ENCODE results near the gene SHROOM2. TPM values are rescaled to one million over a fixed set of nuclear protein-coding genes. Genes with fewer than 3 reads are reported as not detected.

Gene SHROOM2
- total RNA-seq, 1 experiment from 2014 or later, result 14.2 TPM

DNA sequence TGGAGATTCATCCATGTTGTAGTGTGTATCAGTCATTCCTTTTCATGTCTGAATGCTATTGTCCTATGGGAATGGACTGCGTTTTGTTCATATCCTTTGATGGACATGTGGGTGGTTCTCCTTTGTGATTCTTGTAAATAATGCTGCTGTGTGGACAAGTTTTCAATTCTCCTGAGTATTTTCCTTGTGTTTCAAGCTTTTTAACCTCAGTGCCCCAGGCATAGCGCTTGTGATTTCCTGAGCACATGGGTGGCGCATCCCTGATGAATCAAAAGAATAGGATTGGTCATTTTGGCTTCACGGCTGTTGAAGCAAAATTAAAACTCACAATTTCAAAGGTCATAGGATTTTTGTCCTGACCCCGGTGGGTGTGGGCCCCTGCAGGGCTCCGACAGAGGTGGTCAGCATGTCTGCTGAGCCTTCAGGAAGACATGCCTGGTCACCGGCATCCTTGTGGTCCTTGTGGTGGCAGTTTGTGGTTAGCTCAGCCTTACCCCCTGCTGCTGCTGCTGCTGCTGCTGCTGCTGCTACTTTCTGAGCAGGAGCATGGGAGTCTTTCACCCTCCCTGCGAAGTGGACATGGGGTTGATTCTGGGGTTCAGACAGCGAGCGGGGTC is 30.0 kb downstream of the SHROOM2 start:
- Histone ChIP-seq H3K27me3 (replicated peaks; ENCODE audit: control insufficient read depth, insufficient read depth, low read length) (no peaks in the 10 kb centered on the region), H3K4me1 (no peaks in the 10 kb centered on the region), H3K36me3 (ENCODE audit: control insufficient read depth, insufficient read depth, low read length) (no peaks in the 10 kb centered on the region), H3K9me3 (no peaks in the 10 kb centered on the region), H3K4me3 (ENCODE audit: low read depth, low read length) (no peak overlapping the region)
- no peaks in the 10 kb centered on the region for H3K27me3 Mint-ChIP-seq (ENCODE audit: insufficient read depth, unreplicated experiment)
- BruUV-seq (replicated peaks), result no TSS peak
- H3K4me3 Mint-ChIP-seq (ENCODE audit: unreplicated experiment), result no peak overlapping the region
- H3K27ac Mint-ChIP-seq (ENCODE audit: unreplicated experiment), result no peak overlapping the region
- TF ChIP-seq, protein P1, sequence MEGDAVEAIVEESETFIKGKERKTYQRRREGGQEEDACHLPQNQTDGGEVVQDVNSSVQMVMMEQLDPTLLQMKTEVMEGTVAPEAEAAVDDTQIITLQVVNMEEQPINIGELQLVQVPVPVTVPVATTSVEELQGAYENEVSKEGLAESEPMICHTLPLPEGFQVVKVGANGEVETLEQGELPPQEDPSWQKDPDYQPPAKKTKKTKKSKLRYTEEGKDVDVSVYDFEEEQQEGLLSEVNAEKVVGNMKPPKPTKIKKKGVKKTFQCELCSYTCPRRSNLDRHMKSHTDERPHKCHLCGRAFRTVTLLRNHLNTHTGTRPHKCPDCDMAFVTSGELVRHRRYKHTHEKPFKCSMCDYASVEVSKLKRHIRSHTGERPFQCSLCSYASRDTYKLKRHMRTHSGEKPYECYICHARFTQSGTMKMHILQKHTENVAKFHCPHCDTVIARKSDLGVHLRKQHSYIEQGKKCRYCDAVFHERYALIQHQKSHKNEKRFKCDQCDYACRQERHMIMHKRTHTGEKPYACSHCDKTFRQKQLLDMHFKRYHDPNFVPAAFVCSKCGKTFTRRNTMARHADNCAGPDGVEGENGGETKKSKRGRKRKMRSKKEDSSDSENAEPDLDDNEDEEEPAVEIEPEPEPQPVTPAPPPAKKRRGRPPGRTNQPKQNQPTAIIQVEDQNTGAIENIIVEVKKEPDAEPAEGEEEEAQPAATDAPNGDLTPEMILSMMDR (IDR thresholded peaks at IDR 0.05; ENCODE audit: insufficient read depth in 1 of 2, low read depth in 1 of 2, low read length in 1 of 2, severe bottlenecking in 1 of 2, unreplicated experiment in 1 of 2), result no peak
- DNase-seq, result no peak
- peaks cover 13% of the 10 kb centered on the region for H3K36me3 Mint-ChIP-seq (ENCODE audit: insufficient read depth, unreplicated experiment)
- ChIA-PET CTCF (no interaction called here), POLR2A (no interaction called here)
- no peaks in the 10 kb centered on the region for H3K4me1 Mint-ChIP-seq (ENCODE audit: low read depth, unreplicated experiment)
- intact Hi-C loops (cut with micrococcal nuclease; ENCODE audit: unreplicated experiment), result no loop called here
- no peaks in the 10 kb centered on the region for H3K9me3 Mint-ChIP-seq (ENCODE audit: unreplicated experiment)

DNA sequence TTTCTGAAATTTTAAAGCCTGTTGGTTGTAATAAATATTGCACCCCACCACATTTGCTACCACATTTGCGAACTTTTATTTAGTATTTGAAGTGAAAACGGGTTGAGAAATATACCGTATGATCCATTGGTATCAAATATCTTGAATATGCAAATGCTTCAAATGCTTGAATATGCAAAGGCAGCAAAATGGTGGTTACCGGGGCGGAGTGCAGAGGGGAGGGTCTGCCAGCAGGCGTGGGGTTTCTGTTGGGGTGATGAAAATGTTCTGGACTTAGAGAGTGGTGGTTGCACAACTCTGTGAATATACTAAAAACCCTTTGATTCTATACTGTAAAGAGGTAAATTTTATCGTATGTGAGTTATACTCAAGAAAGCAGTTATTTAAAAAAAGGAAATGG is 35.3 kb downstream of the SHROOM2 start:
- no peaks in the 10 kb centered on the region for H3K4me1 Mint-ChIP-seq (ENCODE audit: low read depth, unreplicated experiment)
- Histone ChIP-seq H3K4me1 (no peaks in the 10 kb centered on the region), H3K27me3 (replicated peaks; ENCODE audit: control insufficient read depth, insufficient read depth, low read length) (no peaks in the 10 kb centered on the region), H3K36me3 (ENCODE audit: control insufficient read depth, insufficient read depth, low read length) (no peaks in the 10 kb centered on the region), H3K4me3 (ENCODE audit: low read depth, low read length) (no peak overlapping the region), H3K9me3 (no peaks in the 10 kb centered on the region)
- no TSS peak for BruUV-seq (replicated peaks)
- TF ChIP-seq, protein P1 (IDR thresholded peaks at IDR 0.05; ENCODE audit: insufficient read depth in 1 of 2, low read depth in 1 of 2, low read length in 1 of 2, severe bottlenecking in 1 of 2, unreplicated experiment in 1 of 2), result no peak
- intact Hi-C loops (cut with micrococcal nuclease; ENCODE audit: unreplicated experiment), result no loop called here
- H3K27ac Mint-ChIP-seq (ENCODE audit: unreplicated experiment), result peak overlapping the region; percentile 68
- ChIA-PET CTCF (no interaction called here), POLR2A (no interaction called here)
- no peak for DNase-seq
- H3K27me3 Mint-ChIP-seq (ENCODE audit: insufficient read depth, unreplicated experiment), result no peaks in the 10 kb centered on the region
- H3K4me3 Mint-ChIP-seq (ENCODE audit: unreplicated experiment), result no peak overlapping the region
- peaks cover 16% of the 10 kb centered on the region for H3K36me3 Mint-ChIP-seq (ENCODE audit: insufficient read depth, unreplicated experiment)
- no peaks in the 10 kb centered on the region for H3K9me3 Mint-ChIP-seq (ENCODE audit: unreplicated experiment)

DNA sequence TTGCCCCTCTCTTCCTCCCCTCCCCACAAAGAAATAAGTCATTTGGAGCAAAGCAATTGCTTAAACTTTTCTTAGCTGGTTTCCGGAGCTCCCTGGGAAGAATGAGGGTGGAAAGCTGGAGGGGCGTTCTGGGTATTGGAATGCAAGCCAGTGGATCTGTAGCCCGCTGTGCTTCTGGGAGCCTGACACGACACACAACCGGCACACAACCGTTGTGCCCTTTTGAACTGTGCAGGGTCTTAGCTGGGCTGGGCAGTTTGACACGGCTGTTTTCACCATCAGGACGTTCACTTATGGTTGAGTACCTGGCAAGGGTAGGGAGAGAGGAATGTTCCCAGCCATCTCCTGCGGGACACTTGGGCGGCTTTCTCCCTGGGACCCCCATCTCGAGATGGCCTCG is 38.3 kb downstream of the SHROOM2 start:
- no TSS peak for BruUV-seq (replicated peaks)
- no peaks in the 10 kb centered on the region for H3K4me1 ChIP-seq
- H3K9me3 Mint-ChIP-seq (ENCODE audit: unreplicated experiment), result no peaks in the 10 kb centered on the region
- POLR2A ChIA-PET, result no interaction called here
- no peaks in the 10 kb centered on the region for H3K9me3 ChIP-seq
- DNase-seq, result no peak
- intact Hi-C loops (cut with micrococcal nuclease; ENCODE audit: unreplicated experiment), result no loop called here
- no peaks in the 10 kb centered on the region for H3K27me3 ChIP-seq (replicated peaks; ENCODE audit: control insufficient read depth, insufficient read depth, low read length)
- H3K4me1 Mint-ChIP-seq (ENCODE audit: low read depth, unreplicated experiment), result no peaks in the 10 kb centered on the region
- no peak overlapping the region for H3K4me3 Mint-ChIP-seq (ENCODE audit: unreplicated experiment)
- H3K4me3 ChIP-seq (ENCODE audit: low read depth, low read length), result no peak overlapping the region
- H3K27me3 Mint-ChIP-seq (ENCODE audit: insufficient read depth, unreplicated experiment), result no peaks in the 10 kb centered on the region
- TF ChIP-seq, protein P1 (IDR thresholded peaks at IDR 0.05; ENCODE audit: insufficient read depth in 1 of 2, low read depth in 1 of 2, low read length in 1 of 2, severe bottlenecking in 1 of 2, unreplicated experiment in 1 of 2), result no peak
- no peak overlapping the region for H3K27ac Mint-ChIP-seq (ENCODE audit: unreplicated experiment)
- CTCF ChIA-PET, result no interaction called here
- H3K36me3 ChIP-seq (ENCODE audit: control insufficient read depth, insufficient read depth, low read length), result no peaks in the 10 kb centered on the region
- H3K36me3 Mint-ChIP-seq (ENCODE audit: insufficient read depth, unreplicated experiment), result peaks cover 7% of the 10 kb centered on the region
